A673 (cell line): ENCODE data around the gene ANKRD11. TPM values are rescaled to one million over a fixed set of nuclear protein-coding genes. Genes with fewer than 3 reads are reported as not detected.
"Not testable (repeated sequence)": the region's sequence is repeated elsewhere in the genome, so short reads cannot be mapped to it uniquely, and the experiment has no call there.

ENCODE experiments used
- BruUV-seq: library from RNA; stranded (reverse); fragments of 400-500 nt; replicated peaks from 2 replicates; lab custom pipeline; 2021; lab: Mats Ljungman, UMichigan
- CTCF ChIA-PET: fragments of 300-600 bp; sonication (Branson Sonifier 250); formaldehyde crosslinking; loops from one replicate; lab custom pipeline; 2022; ENCODE audit warnings: antibody characterized with exemption; lab: Charles Lee
- POLR2A ChIA-PET: fragments of 300-600 bp; sonication (Branson Sonifier 250); formaldehyde crosslinking; loops from one replicate; lab custom pipeline; 2022; ENCODE audit warnings: antibody characterized with exemption; ENCODE audit not compliant: low non-redundant PET; lab: Charles Lee
- DNase-seq: peaks from one replicate; pipeline ENCODE4 v3.0.0-alpha.2; 2015; ENCODE audit warnings: low spot score
- H3K27ac ChIP-seq: fragments of 200-600 bp; sonication (generic); 2 replicates; pipeline ENCODE4 v1.5.1; 2016; ENCODE audit warnings: mixed run types, low read depth, mild to moderate bottlenecking, mixed read lengths, antibody characterized with exemption, low read length; ENCODE audit not compliant: poor library complexity, severe bottlenecking
- H3K27me3 ChIP-seq: fragments of 200-600 bp; sonication (generic); replicated peaks from 2 replicates; pipeline ENCODE4 v1.6.1; 2017; ENCODE audit warnings: mixed run types, low read depth, mild to moderate bottlenecking, mixed read lengths, antibody characterized with exemption, low read length; ENCODE audit not compliant: insufficient read depth, poor library complexity
- H3K36me3 ChIP-seq: fragments of 200-600 bp; sonication (generic); 2 replicates; pipeline ENCODE4 v1.6.1; 2016; ENCODE audit warnings: mixed run types, mild to moderate bottlenecking, mixed read lengths, antibody characterized with exemption, low read length; ENCODE audit not compliant: insufficient read depth, poor library complexity, severe bottlenecking
- H3K4me1 ChIP-seq: fragments of 200-600 bp; sonication (generic); 2 replicates; pipeline ENCODE4 v1.6.1; 2017; ENCODE audit warnings: mixed run types, mild to moderate bottlenecking, mixed read lengths, antibody characterized with exemption, low read length; ENCODE audit not compliant: insufficient read depth, poor library complexity, severe bottlenecking
- H3K4me3 ChIP-seq: fragments of 200-600 bp; sonication (generic); 2 replicates; pipeline ENCODE4 v1.5.1; 2016; ENCODE audit warnings: low read depth, mixed run types, mild to moderate bottlenecking, mixed read lengths, low read length; ENCODE audit not compliant: poor library complexity, severe bottlenecking
- H3K9me3 ChIP-seq: fragments of 200-600 bp; sonication (generic); 2 replicates; pipeline ENCODE4 v1.6.1; 2016; ENCODE audit warnings: mixed run types, low read depth, mild to moderate bottlenecking, mixed read lengths, antibody characterized with exemption, low read length; ENCODE audit not compliant: poor library complexity, severe bottlenecking
- EZH2 ChIP-seq: fragments of 200-600 bp; sonication (generic); IDR thresholded peaks from 2 replicates; pipeline ENCODE4 v1.6.1; 2017; ENCODE audit warnings: borderline replicate concordance, low read depth, mild to moderate bottlenecking, mixed read lengths, antibody characterized with exemption, low read length; ENCODE audit not compliant: poor library complexity, severe bottlenecking
- intact Hi-C: fragments of 100-400 bp; cut with micrococcal nuclease; formaldehyde crosslinking; loops from one replicate; pipeline ENCODE4 v1.10.0; 2022; ENCODE audit not compliant: unreplicated experiment
- total RNA-seq: library from RNA; stranded (reverse); gene quantifications from 2 replicates; pipeline ENCODE4 v1.2.3, GENCODE V29; 2021
- TF ChIP-seq, protein P1 (sequence below): fragments of 300-800, 200-600 bp; sonication (generic); conservative IDR thresholded peaks from 2 replicates; pipeline ENCODE4 v1.5.1; 2017; ENCODE audit warnings: low read depth, mild to moderate bottlenecking, antibody characterized with exemption, low read length, moderate library complexity, mixed read lengths

ANKRD11 gene
- total RNA-seq, 1 experiment from 2014 or later: 217 TPM

DNA sequence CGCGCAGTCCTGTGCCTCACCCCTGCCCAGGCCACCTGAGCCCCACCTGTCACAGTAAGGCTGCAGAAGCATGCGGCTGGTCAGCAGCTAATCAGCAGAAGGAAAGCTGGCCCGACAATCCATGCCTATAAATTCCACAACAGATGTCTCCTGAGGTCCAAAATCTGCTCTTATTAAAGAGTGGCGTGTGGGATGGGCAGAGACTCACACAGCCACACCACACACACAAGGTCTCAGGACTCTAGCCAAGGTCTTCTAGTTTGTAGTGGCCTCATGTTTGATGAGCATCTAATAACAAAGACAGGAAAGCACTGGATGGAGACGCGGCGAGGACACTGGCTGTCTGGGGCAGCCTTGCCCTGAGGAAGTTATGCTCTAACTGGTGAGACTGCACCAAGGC is 55.9 kb downstream of the ANKRD11 start:
- no peak overlapping the region for H3K27ac ChIP-seq
- no peaks in the 10 kb centered on the region for H3K36me3 ChIP-seq
- BruUV-seq: no TSS peak
- TF ChIP-seq EZH2: no peak
- TF ChIP-seq, protein P1, sequence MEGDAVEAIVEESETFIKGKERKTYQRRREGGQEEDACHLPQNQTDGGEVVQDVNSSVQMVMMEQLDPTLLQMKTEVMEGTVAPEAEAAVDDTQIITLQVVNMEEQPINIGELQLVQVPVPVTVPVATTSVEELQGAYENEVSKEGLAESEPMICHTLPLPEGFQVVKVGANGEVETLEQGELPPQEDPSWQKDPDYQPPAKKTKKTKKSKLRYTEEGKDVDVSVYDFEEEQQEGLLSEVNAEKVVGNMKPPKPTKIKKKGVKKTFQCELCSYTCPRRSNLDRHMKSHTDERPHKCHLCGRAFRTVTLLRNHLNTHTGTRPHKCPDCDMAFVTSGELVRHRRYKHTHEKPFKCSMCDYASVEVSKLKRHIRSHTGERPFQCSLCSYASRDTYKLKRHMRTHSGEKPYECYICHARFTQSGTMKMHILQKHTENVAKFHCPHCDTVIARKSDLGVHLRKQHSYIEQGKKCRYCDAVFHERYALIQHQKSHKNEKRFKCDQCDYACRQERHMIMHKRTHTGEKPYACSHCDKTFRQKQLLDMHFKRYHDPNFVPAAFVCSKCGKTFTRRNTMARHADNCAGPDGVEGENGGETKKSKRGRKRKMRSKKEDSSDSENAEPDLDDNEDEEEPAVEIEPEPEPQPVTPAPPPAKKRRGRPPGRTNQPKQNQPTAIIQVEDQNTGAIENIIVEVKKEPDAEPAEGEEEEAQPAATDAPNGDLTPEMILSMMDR: no peak
- no peak for DNase-seq
- ChIA-PET POLR2A (no interaction called here), CTCF (no interaction called here)
- no peaks in the 10 kb centered on the region for H3K9me3 ChIP-seq
- intact Hi-C loops: no loop called here
- H3K4me1 ChIP-seq: peaks cover 5% of the 10 kb centered on the region
- H3K4me3 ChIP-seq: no peak overlapping the region
- no peaks in the 10 kb centered on the region for H3K27me3 ChIP-seq

GRCh38 chr16:89433363-89433984 is 56.9 kb downstream of the ANKRD11 start:
- H3K27me3 ChIP-seq, H3K4me3 ChIP-seq, DNase-seq, POLR2A ChIA-PET, CTCF ChIA-PET, H3K27ac ChIP-seq, intact Hi-C loops, H3K9me3 ChIP-seq, BruUV-seq, H3K4me1 ChIP-seq, H3K36me3 ChIP-seq: not testable (repeated sequence)

DNA sequence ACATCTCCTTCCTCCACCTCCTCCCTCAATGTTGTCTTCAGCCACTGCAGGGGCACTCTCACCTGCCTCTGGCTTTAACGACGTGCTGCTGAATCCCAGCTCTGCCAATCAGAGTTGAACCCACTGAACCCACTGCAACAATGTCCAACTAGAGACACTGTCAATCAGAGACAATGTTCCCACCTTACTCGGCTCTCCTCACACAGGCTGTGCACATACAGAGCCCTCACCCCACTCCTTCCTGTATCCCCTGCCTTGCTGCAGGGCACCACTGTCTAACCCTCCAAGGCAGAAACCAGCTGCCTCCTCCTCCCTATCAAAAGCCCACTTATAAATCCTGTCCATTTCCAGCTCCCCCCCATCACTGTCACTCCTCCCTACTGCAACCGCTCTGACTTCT is 58.7 kb downstream of the ANKRD11 start:
- CTCF ChIA-PET: no interaction called here
- Histone ChIP-seq H3K4me3 (no peak overlapping the region), H3K27me3 (no peaks in the 10 kb centered on the region), H3K36me3 (peaks cover 4% of the 10 kb centered on the region), H3K4me1 (no peaks in the 10 kb centered on the region), H3K9me3 (no peaks in the 10 kb centered on the region), H3K27ac (no peak overlapping the region)
- BruUV-seq: no TSS peak
- TF ChIP-seq EZH2: no peak
- TF ChIP-seq, protein P1: no peak
- POLR2A ChIA-PET: no interaction called here
- intact Hi-C loops: no loop called here
- no peak for DNase-seq

GRCh38 chr16:89431158-89431584 is 59.2 kb downstream of the ANKRD11 start:
- Histone ChIP-seq H3K27me3 (no peaks in the 10 kb centered on the region), H3K9me3 (no peaks in the 10 kb centered on the region), H3K4me1 (no peaks in the 10 kb centered on the region), H3K36me3 (peaks cover 4% of the 10 kb centered on the region), H3K4me3 (no peak overlapping the region), H3K27ac (no peak overlapping the region)
- POLR2A ChIA-PET: no interaction called here
- CTCF ChIA-PET: no interaction called here
- DNase-seq: no peak
- intact Hi-C loops: no loop called here
- BruUV-seq: no TSS peak
- TF ChIP-seq, protein P1: no peak
- no peak for TF ChIP-seq EZH2
